Thyroid gland (tissue), 4 donors: ENCODE results near the gene CLDN24. TPM values are rescaled to one million over a fixed set of nuclear protein-coding genes. Genes with fewer than 3 reads are reported as not detected.

ENCODE experiments used
- DNase-seq, 2 donors: peaks; one replicate each; pipeline ENCODE4 v3.0.0-alpha.2; 2019
- H3K27ac ChIP-seq, 3 donors: fragments of 200-600 bp; sonication (generic); 1 replicate in 2 of 3; 2 replicates in 1 of 3; pipeline ENCODE4 v1.5.1; 2016 to 2019; ENCODE audit warnings: mild to moderate bottlenecking in 1 of 3, moderate library complexity in 1 of 3
- H3K27me3 ChIP-seq: fragments of 200-600 bp; sonication (generic); one replicate; pipeline ENCODE4 v1.5.1; 2019
- H3K36me3 ChIP-seq, 2 donors: fragments of 200-600 bp; sonication (generic); one replicate each; pipeline ENCODE4 v1.5.1; 2016 to 2019
- H3K4me1 ChIP-seq, 2 donors: fragments of 200-600 bp; sonication (generic); one replicate each; pipeline ENCODE4 v1.5.1; 2017 to 2019
- H3K4me3 ChIP-seq, 3 donors: fragments of 200-600 bp; sonication (generic); replicated peaks in 1 of 3; 1 replicate in 2 of 3; 2 replicates in 1 of 3; pipeline ENCODE4 v1.5.1; 2016; ENCODE audit warnings: mild to moderate bottlenecking in 1 of 3
- H3K9me3 ChIP-seq: fragments of 200-600 bp; sonication (generic); one replicate; pipeline ENCODE4 v1.5.1; 2017
- POLR2A ChIP-seq, 2 donors: fragments of 450-650 bp; IDR thresholded peaks; one replicate each; pipeline ENCODE4 v1.6.1; 2017; ENCODE audit warnings: antibody characterized with exemption in 2 of 2, mild to moderate bottlenecking in 2 of 2, moderate library complexity in 1 of 2
- WGBS, 2 donors: methylation state at CpG; one replicate each; pipeline ENCODE4 v1.1.5; 2017; 5-methylcytosine and 5-hydroxymethylcytosine counted together
- intact Hi-C: fragments of 100-400 bp; cut with DNase I; formaldehyde crosslinking; loops from one replicate; pipeline ENCODE4 v1.15.1; 2023
- total RNA-seq, 4 donors: library from RNA; depleted of rRNA; stranded (reverse); fragments of >200 nt; gene quantifications; one replicate each; pipeline ENCODE4 v1.2.3, GENCODE V29; 2016
- TF ChIP-seq, protein P1 (sequence below), 6 experiments: fragments of 200-600 bp in 3 of 6; fragments of 450-650 bp in 3 of 6; sonication (generic) in 3 of 6; IDR thresholded peaks; one replicate each; pipeline ENCODE4 v1.5.1; 2016 to 2019; ENCODE audit warnings: antibody characterized with exemption in 6 of 6, mild to moderate bottlenecking in 2 of 6, inconsistent platforms in 1 of 6, moderate library complexity in 1 of 6

Gene CLDN24
- total RNA-seq, 4 donors from 2014 or later: not detected

DNA sequence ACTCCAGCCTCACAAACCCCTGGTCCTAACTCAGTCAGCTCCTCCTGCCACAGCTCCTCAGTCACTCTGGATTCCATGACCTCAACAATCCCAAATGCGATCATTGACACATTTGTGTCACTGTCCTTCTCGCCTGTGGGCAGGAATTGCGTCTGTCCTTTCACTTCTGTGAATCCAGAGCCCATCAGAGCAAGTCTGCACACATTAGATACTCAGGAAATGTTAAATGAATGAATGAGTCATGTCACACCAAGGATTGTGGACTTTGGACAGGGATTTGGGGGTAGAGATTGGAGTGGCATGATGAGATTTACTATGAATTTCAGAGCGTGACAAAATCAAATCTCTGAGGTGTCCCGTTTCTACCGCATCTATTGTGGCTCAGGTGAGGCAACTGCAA, 11.8 kb upstream of the CLDN24 start:
- intact Hi-C loops: no loop called here

DNA sequence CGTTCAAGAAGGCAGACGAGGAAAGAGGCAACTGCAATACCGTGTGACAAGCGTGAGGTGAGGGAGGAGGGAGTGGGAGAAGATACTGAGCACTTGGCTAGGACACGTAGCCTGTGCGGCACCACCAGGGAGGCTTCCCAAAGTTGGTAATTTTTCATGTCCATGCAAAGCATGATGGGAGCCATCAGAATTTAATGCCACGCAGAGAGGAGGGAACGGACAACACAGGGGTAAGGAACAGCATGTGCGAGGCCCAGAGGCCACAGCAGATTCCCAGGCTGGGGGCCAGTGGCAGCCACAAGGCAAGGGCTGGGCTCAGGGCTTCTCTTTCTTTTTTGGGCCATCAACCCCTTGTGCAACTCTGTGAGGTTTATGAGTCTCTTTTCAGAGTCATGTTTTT, 11.0 kb upstream of the CLDN24 start:
- 94% methylated on average over 9 of the region's 9 CpGs for WGBS, 2 donors
- no peak for DNase-seq

More for the DNA sequence above, 11.8 kb upstream of the CLDN24 start:
- Histone ChIP-seq H3K27me3 (no peaks in the 10 kb centered on the region), H3K27ac (no peak overlapping the region), H3K4me3 (no peak overlapping the region), H3K9me3 (no peaks in the 10 kb centered on the region), H3K4me1 (no peaks in the 10 kb centered on the region), H3K36me3 (no peaks in the 10 kb centered on the region)
- no peak for DNase-seq
- TF ChIP-seq POLR2A (IDR thresholded peaks at IDR 0.05): no peak
- TF ChIP-seq, protein P1, sequence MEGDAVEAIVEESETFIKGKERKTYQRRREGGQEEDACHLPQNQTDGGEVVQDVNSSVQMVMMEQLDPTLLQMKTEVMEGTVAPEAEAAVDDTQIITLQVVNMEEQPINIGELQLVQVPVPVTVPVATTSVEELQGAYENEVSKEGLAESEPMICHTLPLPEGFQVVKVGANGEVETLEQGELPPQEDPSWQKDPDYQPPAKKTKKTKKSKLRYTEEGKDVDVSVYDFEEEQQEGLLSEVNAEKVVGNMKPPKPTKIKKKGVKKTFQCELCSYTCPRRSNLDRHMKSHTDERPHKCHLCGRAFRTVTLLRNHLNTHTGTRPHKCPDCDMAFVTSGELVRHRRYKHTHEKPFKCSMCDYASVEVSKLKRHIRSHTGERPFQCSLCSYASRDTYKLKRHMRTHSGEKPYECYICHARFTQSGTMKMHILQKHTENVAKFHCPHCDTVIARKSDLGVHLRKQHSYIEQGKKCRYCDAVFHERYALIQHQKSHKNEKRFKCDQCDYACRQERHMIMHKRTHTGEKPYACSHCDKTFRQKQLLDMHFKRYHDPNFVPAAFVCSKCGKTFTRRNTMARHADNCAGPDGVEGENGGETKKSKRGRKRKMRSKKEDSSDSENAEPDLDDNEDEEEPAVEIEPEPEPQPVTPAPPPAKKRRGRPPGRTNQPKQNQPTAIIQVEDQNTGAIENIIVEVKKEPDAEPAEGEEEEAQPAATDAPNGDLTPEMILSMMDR (IDR thresholded peaks at IDR 0.05): no peak
- WGBS, 2 donors: 85 to 93% methylated on average over 6 of the region's 6 CpGs

DNA sequence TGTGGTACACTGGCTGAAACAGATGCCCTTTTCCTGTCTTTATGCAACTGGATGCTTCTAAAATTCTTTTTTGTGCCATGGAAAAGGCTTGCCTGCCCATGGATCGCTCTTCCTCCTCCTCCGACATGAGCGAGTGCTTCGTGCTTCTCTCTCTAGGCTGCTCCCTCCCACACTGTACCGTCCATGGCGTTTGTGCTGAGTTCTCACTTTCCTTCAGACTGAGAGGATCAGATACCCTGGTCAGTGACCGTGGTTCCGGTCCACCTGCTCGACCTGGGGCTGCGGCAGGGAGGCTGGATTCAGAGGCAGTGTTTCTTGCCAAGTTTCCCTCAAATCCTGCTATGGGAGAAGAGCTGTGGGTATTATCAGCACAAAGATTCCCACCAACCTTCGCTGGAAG, 10.2 kb upstream of the CLDN24 start:
- TF ChIP-seq POLR2A (IDR thresholded peaks at IDR 0.05): no peak
- TF ChIP-seq, protein P1 (IDR thresholded peaks at IDR 0.05): no peak
- no peaks in the 10 kb centered on the region for H3K9me3 ChIP-seq
- intact Hi-C loops: no loop called here
- 60 to 63% methylated on average over 11 of the region's 11 CpGs for WGBS, 2 donors
- no peaks in the 10 kb centered on the region for H3K36me3 ChIP-seq
- H3K4me1 ChIP-seq: no peaks in the 10 kb centered on the region
- H3K4me3 ChIP-seq: no peak overlapping the region
- no peak overlapping the region for H3K27ac ChIP-seq
- DNase-seq: no peak
- H3K27me3 ChIP-seq: no peaks in the 10 kb centered on the region

More for the DNA sequence above, 11.0 kb upstream of the CLDN24 start:
- H3K27me3 ChIP-seq: no peaks in the 10 kb centered on the region
- intact Hi-C loops: no loop called here
- no peaks in the 10 kb centered on the region for H3K9me3 ChIP-seq
- TF ChIP-seq POLR2A (IDR thresholded peaks at IDR 0.05): no peak
- TF ChIP-seq, protein P1 (IDR thresholded peaks at IDR 0.05): no peak
- no peaks in the 10 kb centered on the region for H3K4me1 ChIP-seq
- H3K27ac ChIP-seq: no peak overlapping the region
- no peak overlapping the region for H3K4me3 ChIP-seq
- H3K36me3 ChIP-seq: no peaks in the 10 kb centered on the region

DNA sequence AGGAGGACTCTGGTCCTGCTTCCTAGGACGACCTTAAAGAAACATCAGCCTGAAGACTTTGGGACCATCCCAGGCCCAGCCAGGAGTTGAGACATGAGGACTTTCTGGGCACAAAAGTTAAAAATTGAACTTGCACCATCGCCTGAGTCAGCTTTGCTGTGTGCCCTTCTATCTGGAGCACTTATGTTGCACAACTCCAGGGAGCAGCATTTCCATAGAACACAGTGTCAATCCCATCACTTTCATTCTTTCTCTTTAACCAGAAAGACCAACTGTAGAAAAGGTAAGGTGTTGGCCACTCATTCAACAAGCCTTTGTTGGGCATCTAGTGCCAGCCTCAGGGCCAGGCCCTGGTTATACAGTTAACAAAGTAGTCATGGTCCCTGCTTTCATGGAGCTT, 8.6 kb upstream of the CLDN24 start:
- no peaks in the 10 kb centered on the region for H3K4me1 ChIP-seq
- H3K9me3 ChIP-seq: no peaks in the 10 kb centered on the region
- TF ChIP-seq, protein P1 (IDR thresholded peaks at IDR 0.05): no peak
- TF ChIP-seq POLR2A (IDR thresholded peaks at IDR 0.05): no peak
- DNase-seq: no peak
- 100% methylated on average over 2 of the region's 2 CpGs for WGBS, 2 donors
- no peak overlapping the region for H3K27ac ChIP-seq
- no peak overlapping the region for H3K4me3 ChIP-seq
- no peaks in the 10 kb centered on the region for H3K36me3 ChIP-seq
- intact Hi-C loops: no loop called here
- no peaks in the 10 kb centered on the region for H3K27me3 ChIP-seq

DNA sequence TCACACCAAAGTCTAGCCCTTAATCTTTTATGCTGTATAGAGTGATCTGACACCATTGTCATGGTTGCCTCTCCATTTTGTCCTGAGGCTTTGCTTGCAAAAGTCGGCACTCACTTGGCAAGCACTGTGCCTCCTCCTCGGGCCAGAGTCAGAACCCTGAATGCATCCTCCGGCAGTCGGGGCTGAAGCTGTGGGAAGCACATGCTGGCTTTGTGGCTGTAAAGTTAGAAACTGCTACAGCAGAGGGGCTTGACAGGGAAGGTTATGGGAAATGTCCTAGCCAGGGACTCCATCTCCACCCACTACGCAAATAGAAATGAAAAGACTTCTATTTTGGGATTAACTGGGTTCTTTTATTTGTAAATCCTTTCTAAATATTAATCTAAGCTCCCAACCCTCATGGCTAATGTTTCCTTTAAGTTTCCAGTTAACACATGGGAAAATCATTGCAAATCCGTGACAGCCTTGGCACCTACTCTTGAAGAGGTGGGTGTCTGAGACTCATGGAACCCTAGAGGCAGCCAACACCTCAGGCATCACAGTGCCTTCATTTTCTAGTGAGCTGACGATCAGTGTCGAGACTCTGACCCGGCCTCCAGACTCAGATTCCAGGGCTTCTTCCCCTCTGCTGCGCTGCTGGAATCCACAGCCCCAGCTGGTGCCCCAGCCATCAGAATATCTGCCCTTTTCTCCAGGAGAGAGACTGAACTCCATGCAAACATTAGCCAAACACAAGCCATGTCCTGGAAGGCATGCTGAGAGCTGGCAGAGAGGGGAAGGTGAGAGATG, 7.9 kb upstream of the CLDN24 start:
- Histone ChIP-seq H3K4me3 (no peak overlapping the region), H3K4me1 (no peaks in the 10 kb centered on the region), H3K9me3 (no peaks in the 10 kb centered on the region), H3K27me3 (no peaks in the 10 kb centered on the region), H3K36me3 (no peaks in the 10 kb centered on the region), H3K27ac (no peak overlapping the region)
- TF ChIP-seq, protein P1 (IDR thresholded peaks at IDR 0.05): no peak
- no peak for TF ChIP-seq POLR2A (IDR thresholded peaks at IDR 0.05)
- DNase-seq: no peak
- intact Hi-C loops: no loop called here
- WGBS, 2 donors: 75 to 76% methylated on average over 10 of the region's 10 CpGs
